B cell (primary cell): ENCODE measurements around the gene ADRB2. TPM values are rescaled to one million over a fixed set of nuclear protein-coding genes. Genes with fewer than 3 reads are reported as not detected.
A peak's percentile ranks its signal among the peaks of the same experiment; 100 is the strongest.

Source experiments
- ATAC-seq: fragments of 200-7000 bp; cut with Tn5 transposase; one replicate; pipeline ENCODE4 v1.10.0; 2021; ENCODE audit warnings: low read depth, mild to moderate bottlenecking, moderate number of reproducible peaks, moderate library complexity
- CTCF ChIA-PET: fragments of 350-600 bp; sonication (Branson Sonifier 250); formaldehyde crosslinking; loops from one replicate; lab custom pipeline; 2021; ENCODE audit warnings: antibody characterized with exemption, inconsistent platforms; lab: Charles Lee
- POLR2A ChIA-PET: fragments of 350-600 bp; sonication (Branson Sonifier 250); formaldehyde crosslinking; loops from one replicate; lab custom pipeline; 2021; ENCODE audit warnings: antibody characterized with exemption; lab: Charles Lee
- DNase-seq: peaks from one replicate; pipeline ENCODE4 v3.0.0; 2013
- H2AFZ ChIP-seq: 2 replicates; pipeline ENCODE4 v1.6.1; 2012; ENCODE audit warnings: mild to moderate bottlenecking, low read depth, low read length; ENCODE audit not compliant: insufficient read depth, poor library complexity, severe bottlenecking
- H3K27ac ChIP-seq, 2 donors: 1 replicate in 1 of 2; 2 replicates in 1 of 2; pipeline ENCODE4 v1.5.1; 2012 to 2013; ENCODE audit warnings: low read length in 2 of 2, mild to moderate bottlenecking in 2 of 2, moderate library complexity in 1 of 2
- H3K27me3 ChIP-seq, 4 experiments: fragments of 200-600 bp in 1 of 4; sonication (generic) in 1 of 4; replicated peaks in 1 of 4; 1 replicate in 2 of 4; 2 replicates in 2 of 4; pipeline versions ENCODE4 v1.6.1 to v1.7.0; 2013 to 2016; ENCODE audit warnings: low read length in 3 of 4, mild to moderate bottlenecking in 2 of 4, mixed read lengths in 1 of 4, moderate library complexity in 1 of 4; ENCODE audit not compliant: insufficient read depth in 4 of 4, control insufficient read depth in 3 of 4; ENCODE audit errors: control extremely low read depth in 1 of 4
- H3K36me3 ChIP-seq, 2 experiments: replicated peaks in 1 of 2; 1 replicate in 1 of 2; 2 replicates in 1 of 2; pipeline versions ENCODE4 v1.6.1 to v1.7.1; 2013; ENCODE audit warnings: low read length in 1 of 2; ENCODE audit not compliant: insufficient read depth in 2 of 2, control insufficient read depth in 1 of 2; ENCODE audit errors: control extremely low read depth in 1 of 2, extremely low read depth in 1 of 2
- H3K4me1 ChIP-seq, 2 donors: fragments of 200-600 bp in 1 of 2; sonication (generic) in 1 of 2; 1 replicate in 1 of 2; 2 replicates in 1 of 2; pipeline versions ENCODE4 v1.5.1 to v1.6.1; 2013 to 2017; ENCODE audit warnings: low read length in 2 of 2; ENCODE audit not compliant: control insufficient read depth in 2 of 2, insufficient read depth in 2 of 2
- H3K4me2 ChIP-seq: replicated peaks from 2 replicates; pipeline ENCODE3; 2012; ENCODE audit warnings: mild to moderate bottlenecking, low read depth, low read length; ENCODE audit not compliant: poor library complexity, severe bottlenecking
- H3K4me3 ChIP-seq, 5 experiments: fragments of 200-600 bp in 1 of 5; sonication (generic) in 1 of 5; 1 replicate in 3 of 5; 2 replicates in 2 of 5; pipeline versions ENCODE4 v1.5.1 to v1.7.0; 2011 to 2016; ENCODE audit warnings: low read length in 4 of 5, mild to moderate bottlenecking in 4 of 5, low read depth in 2 of 5, control low read depth in 1 of 5, moderate library complexity in 1 of 5; ENCODE audit not compliant: insufficient read depth in 1 of 5; ENCODE audit errors: control extremely low read depth in 1 of 5, extremely low read depth in 1 of 5
- H3K79me2 ChIP-seq: fragments of 200-600 bp; sonication (generic); one replicate; pipeline ENCODE4 v1.6.0; 2016; ENCODE audit warnings: low read length; ENCODE audit not compliant: control insufficient read depth, insufficient read depth
- H3K9ac ChIP-seq: fragments of 200-600 bp; sonication (generic); 2 replicates; pipeline ENCODE4 v1.6.1; 2017; ENCODE audit warnings: mild to moderate bottlenecking, low read length, moderate library complexity
- H3K9me3 ChIP-seq, 3 donors: one replicate each; pipeline versions ENCODE4 v1.6.1 to v1.7.1; 2013; ENCODE audit warnings: low read length in 2 of 3; ENCODE audit not compliant: control insufficient read depth in 2 of 3, insufficient read depth in 1 of 3; ENCODE audit errors: control extremely low read depth in 1 of 3
- H4K20me1 ChIP-seq: 2 replicates; pipeline ENCODE4 v1.6.0; 2012; ENCODE audit warnings: mild to moderate bottlenecking, low read length; ENCODE audit not compliant: insufficient read depth, control insufficient read depth, poor library complexity, severe bottlenecking
- H3K27ac Mint-ChIP-seq: one replicate; pipeline ENCODE4 v1.8.0; 2021; ENCODE audit warnings: mixed read lengths
- H3K27me3 Mint-ChIP-seq: one replicate; pipeline ENCODE4 v1.8.0; 2021; ENCODE audit warnings: mixed read lengths
- H3K4me1 Mint-ChIP-seq: one replicate; pipeline ENCODE4 v1.8.0; 2021; ENCODE audit warnings: mixed read lengths
- H3K4me3 Mint-ChIP-seq: one replicate; pipeline ENCODE4 v1.8.0; 2021; ENCODE audit warnings: mixed read lengths
- H3K9me3 Mint-ChIP-seq: one replicate; pipeline ENCODE4 v1.8.0; 2022; ENCODE audit warnings: mixed read lengths; ENCODE audit not compliant: insufficient read depth
- CTCF ChIP-seq: fragments of 200-600 bp; IDR thresholded peaks from one replicate; pipeline ENCODE4 v1.8.0; 2022; ENCODE audit warnings: antibody characterized with exemption, mild to moderate bottlenecking
- EZH2 ChIP-seq: IDR thresholded peaks from 2 replicates; pipeline ENCODE4 v1.6.1; 2012; ENCODE audit warnings: borderline replicate concordance, low read depth, mild to moderate bottlenecking, moderate library complexity, low read length; ENCODE audit not compliant: insufficient read depth, poor library complexity, severe bottlenecking
- WGBS: methylation state at CpG from one replicate; pipeline ENCODE4 v1.1.5; 2013; ENCODE audit warnings: missing lambda C conversion rate; ENCODE audit not compliant: insufficient coverage; 5-methylcytosine and 5-hydroxymethylcytosine counted together
- intact Hi-C: fragments of 100-400 bp; cut with micrococcal nuclease; formaldehyde crosslinking; loops from one replicate; pipeline ENCODE4 v1.10.0; 2022
- polyA plus RNA-seq: library from polyadenylated mRNA; depleted of rRNA; stranded (reverse); fragments of >200 nt; gene quantifications from 2 replicates; pipeline ENCODE4 v1.2.3, GENCODE V29; 2012
- total RNA-seq, 2 donors: library from RNA; stranded (reverse); fragments of 120-200 nt in 1 of 2; gene quantifications; 1 replicate in 1 of 2; 2 replicates in 1 of 2; pipeline versions ENCODE4 v1.2.3 to v1.2.4, GENCODE V29; 2013 to 2022

Gene ADRB2
- total and polyA plus RNA-seq, 2 donors (not counting 1 experiment from before 2014, with no cell fraction given), result 6.0 to 12.4 TPM

- 0% methylated on average over 3 of the region's 10 CpGs for WGBS
- Histone ChIP-seq H3K9me3 (peaks cover 0 to 6% (median 0%) of the 10 kb centered on the region in 3 donors), H3K9ac (peak overlapping the region; percentile 67), H3K79me2 (no peaks in the 10 kb centered on the region), H3K27me3 (no peaks in the 10 kb centered on the region), H3K4me2 (peak overlapping the region; percentile 82), H4K20me1 (no peaks in the 10 kb centered on the region), H3K36me3 (no peaks in the 10 kb centered on the region), H3K4me1 (peaks cover 66 to 75% of the 10 kb centered on the region in 2 donors), H2AFZ (peak overlapping the region; percentile 59), H3K4me3 (peak overlapping the region; percentile 30 to 80 (median 53)), H3K27ac (peak overlapping the region; percentile 74 to 92)
- no peaks in the 10 kb centered on the region for H3K27me3 Mint-ChIP-seq
- no peaks in the 10 kb centered on the region for H3K9me3 Mint-ChIP-seq
- peak overlapping the region; percentile 90 for H3K27ac Mint-ChIP-seq
- TF ChIP-seq CTCF, result no peak
- no peak for TF ChIP-seq EZH2
- peak overlapping the region; percentile 87 for H3K4me3 Mint-ChIP-seq
- DNase-seq (peak; percentile 91), ATAC-seq (peak; percentile 70)
- CTCF ChIA-PET, result interaction anchor here (0.6 to 8.1 kb wide), 8 partner anchors 12 to 78 kb away, joined by 3 to 46 read pairs (median 7); partner anchors contain the start of gene ADRB2
- peaks cover 73% of the 10 kb centered on the region for H3K4me1 Mint-ChIP-seq
- POLR2A ChIA-PET, result interaction anchor here (0.9 kb wide), 2 partner anchors 15 to 22 kb away, joined by 3 read pairs; no protein-coding TSS in a partner anchor
- intact Hi-C loops, result loop anchor here (1.0 to 10.0 kb wide), 6 partner anchors 17 to 546 kb away; partner anchors contain the start of genes ADRB2, FBXO38 and PCYOX1L
Measured at GRCh38 chr5:148808864-148809642, 17.4 kb upstream of the ADRB2 start.
